ENCODE measurements around the gene ADGRD1. TPM values are rescaled to one million over a fixed set of nuclear protein-coding genes. Genes with fewer than 3 reads are reported as not detected.

ADGRD1 gene
- total RNA-seq, 1 experiment from 2014 or later: 0.97 TPM

GRCh38 chr12:130966443-130967030, 12.8 kb downstream of the ADGRD1 start:
- H3K27me3 ChIP-seq (ENCODE audit: control insufficient read depth, insufficient read depth, low read length): no peaks in the 10 kb centered on the region
- no peak for DNase-seq
- no peaks in the 10 kb centered on the region for H3K36me3 ChIP-seq (replicated peaks; ENCODE audit: control insufficient read depth, insufficient read depth, low read length)
- H3K4me3 ChIP-seq (ENCODE audit: insufficient read depth, low read depth, low read length): no peak overlapping the region

GRCh38 chr12:130967636-130968035, 13.9 kb downstream of the ADGRD1 start:
- Histone ChIP-seq H3K27me3 (ENCODE audit: control insufficient read depth, insufficient read depth, low read length) (no peaks in the 10 kb centered on the region), H3K36me3 (replicated peaks; ENCODE audit: control insufficient read depth, insufficient read depth, low read length) (no peaks in the 10 kb centered on the region), H3K4me3 (ENCODE audit: insufficient read depth, low read depth, low read length) (no peak overlapping the region)
- DNase-seq: no peak

DNA sequence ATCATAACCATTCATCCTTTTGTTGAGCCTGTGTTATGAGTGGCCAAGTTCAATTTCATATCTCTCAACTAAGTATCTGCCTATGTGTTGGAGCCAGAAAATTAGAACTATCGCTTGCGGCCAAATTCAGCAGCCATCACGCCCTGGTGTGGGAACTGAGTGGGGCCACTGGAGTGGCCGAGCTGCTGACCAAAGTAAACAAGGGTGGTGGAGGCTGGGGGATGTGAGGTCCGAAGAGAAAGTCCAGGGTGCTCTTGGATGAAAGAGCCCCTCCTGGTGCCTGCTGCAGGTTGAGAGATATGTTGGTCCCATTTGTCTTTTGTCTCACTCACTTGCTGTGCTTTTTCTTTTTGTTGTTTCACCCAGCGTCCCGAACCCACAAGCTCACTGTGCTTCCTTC, 14.9 kb downstream of the ADGRD1 start:
- Histone ChIP-seq H3K4me3 (ENCODE audit: insufficient read depth, low read depth, low read length) (no peak overlapping the region), H3K27me3 (ENCODE audit: control insufficient read depth, insufficient read depth, low read length) (no peaks in the 10 kb centered on the region), H3K36me3 (replicated peaks; ENCODE audit: control insufficient read depth, insufficient read depth, low read length) (no peaks in the 10 kb centered on the region)
- no peak for DNase-seq

DNA sequence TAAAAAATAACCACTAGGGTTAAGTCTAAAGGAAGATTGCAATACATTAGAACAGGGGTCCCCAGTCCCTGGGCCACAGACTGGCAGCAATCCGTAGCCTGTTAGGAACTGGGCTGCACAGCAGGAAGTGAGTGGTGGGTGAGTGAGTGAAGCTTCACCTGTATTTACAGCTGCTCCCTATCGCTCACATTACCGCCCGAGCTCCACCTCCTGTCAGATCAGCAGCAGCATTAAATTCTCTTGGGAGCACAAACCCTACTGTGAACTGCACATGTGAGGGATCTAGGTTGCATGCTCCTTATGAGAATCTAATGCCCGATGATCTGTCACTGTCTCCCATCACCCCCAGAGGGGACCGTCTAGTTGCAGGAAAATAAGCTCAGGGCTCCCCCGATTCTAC, 15.5 kb downstream of the ADGRD1 start:
- no peak for DNase-seq
- Histone ChIP-seq H3K27me3 (ENCODE audit: control insufficient read depth, insufficient read depth, low read length) (no peaks in the 10 kb centered on the region), H3K4me3 (ENCODE audit: insufficient read depth, low read depth, low read length) (no peak overlapping the region), H3K36me3 (replicated peaks; ENCODE audit: control insufficient read depth, insufficient read depth, low read length) (no peaks in the 10 kb centered on the region)

GRCh38 chr12:130970165-130970907, 16.6 kb downstream of the ADGRD1 start:
- H3K4me3 ChIP-seq (ENCODE audit: insufficient read depth, low read depth, low read length): no peak overlapping the region

DNA sequence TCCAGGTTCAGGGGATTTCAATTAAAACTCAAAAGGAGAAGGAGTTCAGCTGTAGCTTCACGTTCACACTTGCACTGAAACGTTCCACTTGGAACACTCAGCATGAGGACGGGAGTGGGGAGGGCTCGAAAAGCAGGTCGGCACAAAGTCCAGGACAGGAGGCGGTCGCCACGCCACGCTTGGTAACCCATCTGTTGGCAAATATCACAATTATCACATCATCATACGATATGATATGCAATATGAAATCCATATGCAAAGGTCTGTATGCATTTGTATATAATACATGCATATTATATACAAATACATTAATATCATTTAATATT, 17.2 kb downstream of the ADGRD1 start:
- DNase-seq: no peak
- Histone ChIP-seq H3K36me3 (replicated peaks; ENCODE audit: control insufficient read depth, insufficient read depth, low read length) (no peaks in the 10 kb centered on the region), H3K27me3 (ENCODE audit: control insufficient read depth, insufficient read depth, low read length) (no peaks in the 10 kb centered on the region), H3K4me3 (ENCODE audit: insufficient read depth, low read depth, low read length) (no peak overlapping the region)

More at GRCh38 chr12:130970165-130970907, 16.6 kb downstream of the ADGRD1 start:
- Histone ChIP-seq H3K36me3 (replicated peaks; ENCODE audit: control insufficient read depth, insufficient read depth, low read length) (no peaks in the 10 kb centered on the region), H3K27me3 (ENCODE audit: control insufficient read depth, insufficient read depth, low read length) (no peaks in the 10 kb centered on the region)
- DNase-seq: no peak

GRCh38 chr12:130971925-130972585, 18.3 kb downstream of the ADGRD1 start:
- H3K4me3 ChIP-seq (ENCODE audit: insufficient read depth, low read depth, low read length): no peak overlapping the region
- DNase-seq: no peak
- no peaks in the 10 kb centered on the region for H3K36me3 ChIP-seq (replicated peaks; ENCODE audit: control insufficient read depth, insufficient read depth, low read length)
- no peaks in the 10 kb centered on the region for H3K27me3 ChIP-seq (ENCODE audit: control insufficient read depth, insufficient read depth, low read length)

DNA sequence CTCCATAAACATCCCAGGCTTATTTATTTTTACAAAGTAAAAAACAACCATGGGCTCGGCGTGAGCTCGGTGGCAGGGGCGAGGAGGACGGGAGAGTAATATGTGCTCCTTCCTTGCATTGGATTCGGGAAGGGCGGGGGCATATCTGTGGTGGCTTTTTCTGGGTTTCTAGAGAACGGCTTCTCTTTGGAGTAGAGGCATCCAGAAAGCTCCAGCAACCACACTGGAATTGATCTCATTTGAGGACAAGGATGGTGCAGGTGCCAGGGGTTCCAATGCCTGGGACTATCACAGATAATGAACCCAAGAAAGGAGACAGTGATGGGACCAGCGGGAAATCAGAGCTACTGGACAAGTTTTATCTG, 18.9 kb downstream of the ADGRD1 start:
- DNase-seq: no peak
- H3K27me3 ChIP-seq (ENCODE audit: control insufficient read depth, insufficient read depth, low read length): no peaks in the 10 kb centered on the region
- H3K36me3 ChIP-seq (replicated peaks; ENCODE audit: control insufficient read depth, insufficient read depth, low read length): no peaks in the 10 kb centered on the region
- no peak overlapping the region for H3K4me3 ChIP-seq (ENCODE audit: insufficient read depth, low read depth, low read length)

GRCh38 chr12:130973109-130973508, 19.4 kb downstream of the ADGRD1 start:
- Histone ChIP-seq H3K36me3 (replicated peaks; ENCODE audit: control insufficient read depth, insufficient read depth, low read length) (no peaks in the 10 kb centered on the region), H3K4me3 (ENCODE audit: insufficient read depth, low read depth, low read length) (no peak overlapping the region), H3K27me3 (ENCODE audit: control insufficient read depth, insufficient read depth, low read length) (no peaks in the 10 kb centered on the region)
- no peak for DNase-seq

DNA sequence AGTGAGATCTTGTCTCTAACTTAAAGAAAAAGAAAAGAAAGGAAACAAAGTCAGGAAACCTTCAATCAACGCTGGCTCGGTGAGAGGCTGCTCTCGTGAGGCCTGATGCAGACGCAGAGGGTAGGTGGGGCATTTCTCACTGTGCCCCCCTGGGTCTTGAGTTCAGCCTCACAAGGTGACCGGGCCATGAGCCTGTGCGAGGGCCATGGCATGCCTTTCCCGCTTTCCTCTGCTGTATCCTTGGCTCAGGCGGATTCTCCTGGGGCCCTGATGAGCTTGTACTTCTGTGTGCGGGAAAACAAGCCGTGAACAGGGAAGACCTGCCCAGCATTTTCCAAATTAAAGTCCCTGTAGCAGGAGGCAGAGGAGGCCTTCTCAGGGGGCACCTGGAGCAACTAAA, 20.2 kb downstream of the ADGRD1 start:
- Histone ChIP-seq H3K27me3 (ENCODE audit: control insufficient read depth, insufficient read depth, low read length) (no peaks in the 10 kb centered on the region), H3K4me3 (ENCODE audit: insufficient read depth, low read depth, low read length) (no peak overlapping the region), H3K36me3 (replicated peaks; ENCODE audit: control insufficient read depth, insufficient read depth, low read length) (no peaks in the 10 kb centered on the region)
- DNase-seq: no peak

GRCh38 chr12:130975116-130975515, 21.4 kb downstream of the ADGRD1 start:
- no peak for DNase-seq
- no peaks in the 10 kb centered on the region for H3K36me3 ChIP-seq (replicated peaks; ENCODE audit: control insufficient read depth, insufficient read depth, low read length)
- no peaks in the 10 kb centered on the region for H3K27me3 ChIP-seq (ENCODE audit: control insufficient read depth, insufficient read depth, low read length)
- H3K4me3 ChIP-seq (ENCODE audit: insufficient read depth, low read depth, low read length): no peak overlapping the region

GRCh38 chr12:130976171-130976720, 22.5 kb downstream of the ADGRD1 start:
- DNase-seq: no peak
- no peak overlapping the region for H3K4me3 ChIP-seq (ENCODE audit: insufficient read depth, low read depth, low read length)
- H3K36me3 ChIP-seq (replicated peaks; ENCODE audit: control insufficient read depth, insufficient read depth, low read length): no peaks in the 10 kb centered on the region
- no peaks in the 10 kb centered on the region for H3K27me3 ChIP-seq (ENCODE audit: control insufficient read depth, insufficient read depth, low read length)

DNA sequence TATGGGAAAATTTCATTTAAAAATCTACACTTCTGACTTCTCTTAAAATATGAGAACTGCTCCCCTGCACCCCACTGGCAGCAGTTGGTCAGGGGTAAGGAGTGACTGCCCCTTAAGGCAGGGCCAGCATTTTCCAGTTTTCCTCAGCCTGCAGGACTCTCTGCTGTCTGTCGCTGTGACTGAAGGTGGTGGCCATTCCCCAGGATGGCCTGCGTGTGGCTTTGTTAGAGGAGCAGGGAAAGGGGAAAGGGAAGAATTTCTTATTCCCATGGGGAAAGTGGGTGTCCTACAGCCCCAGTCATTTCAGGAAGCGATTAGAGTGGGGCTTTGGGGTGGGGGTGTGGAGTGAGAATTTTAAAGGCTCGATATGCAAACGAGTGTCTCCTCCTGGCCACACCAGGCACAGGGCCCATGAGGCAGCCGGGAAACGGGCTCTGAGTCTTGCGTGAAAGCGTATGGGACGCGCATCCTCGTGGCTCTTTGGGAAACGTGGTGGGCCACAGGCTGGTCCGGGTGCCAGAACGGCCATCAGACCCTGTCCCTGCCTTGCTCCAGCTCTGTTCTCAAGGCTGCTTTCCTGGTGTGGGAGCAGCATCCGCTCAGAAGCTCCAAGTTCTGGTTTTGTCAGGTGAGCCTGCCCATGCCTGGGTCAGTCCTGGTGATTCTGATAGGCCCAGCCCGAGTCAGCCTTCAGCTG, 23.5 kb downstream of the ADGRD1 start:
- no peak for DNase-seq
- H3K4me3 ChIP-seq (ENCODE audit: insufficient read depth, low read depth, low read length): no peak overlapping the region
- no peaks in the 10 kb centered on the region for H3K27me3 ChIP-seq (ENCODE audit: control insufficient read depth, insufficient read depth, low read length)
- no peaks in the 10 kb centered on the region for H3K36me3 ChIP-seq (replicated peaks; ENCODE audit: control insufficient read depth, insufficient read depth, low read length)

DNA sequence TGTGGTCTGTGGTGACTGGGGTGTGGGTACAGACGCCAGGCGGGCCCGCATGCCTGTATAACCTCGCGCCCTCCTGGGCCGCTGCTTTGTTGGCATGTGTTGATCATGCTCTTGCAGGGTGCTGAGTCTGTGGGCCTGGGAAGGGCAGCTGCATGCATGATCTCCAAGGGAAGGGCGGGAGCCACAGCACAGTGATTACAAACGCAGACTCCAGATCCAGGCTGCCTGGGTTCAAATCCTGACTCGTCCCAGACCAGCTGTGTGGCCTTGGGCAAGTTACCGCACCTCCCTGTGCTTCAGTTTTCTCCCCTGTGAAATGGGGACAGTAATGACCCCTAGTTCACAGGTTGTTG, 24.0 kb downstream of the ADGRD1 start:
- no peak for DNase-seq
- no peak overlapping the region for H3K4me3 ChIP-seq (ENCODE audit: insufficient read depth, low read depth, low read length)

DNA sequence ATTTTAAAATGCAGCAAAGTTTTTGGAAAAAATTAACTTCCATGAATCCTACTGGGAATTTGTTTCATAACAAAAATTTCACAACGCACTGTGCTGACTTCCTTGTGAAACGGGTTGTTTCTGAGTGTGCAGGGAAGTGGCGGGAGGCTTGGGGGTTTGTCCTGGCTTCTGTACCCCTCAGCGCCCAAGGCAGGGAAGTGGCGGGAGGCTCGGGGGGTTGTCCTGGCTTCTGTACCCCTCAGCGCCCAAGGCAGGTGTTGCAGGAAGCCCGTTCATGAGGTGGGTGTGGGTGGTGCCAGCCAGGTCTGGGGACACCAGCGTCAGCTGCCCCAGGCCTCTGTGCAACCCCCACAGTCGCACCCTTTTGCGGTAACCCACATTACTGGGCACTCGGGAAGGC, 25.1 kb downstream of the ADGRD1 start:
- Histone ChIP-seq H3K27me3 (ENCODE audit: control insufficient read depth, insufficient read depth, low read length) (no peaks in the 10 kb centered on the region), H3K36me3 (replicated peaks; ENCODE audit: control insufficient read depth, insufficient read depth, low read length) (no peaks in the 10 kb centered on the region)
- DNase-seq: no peak

More for the DNA sequence above, 24.0 kb downstream of the ADGRD1 start:
- Histone ChIP-seq H3K27me3 (ENCODE audit: control insufficient read depth, insufficient read depth, low read length) (no peaks in the 10 kb centered on the region), H3K36me3 (replicated peaks; ENCODE audit: control insufficient read depth, insufficient read depth, low read length) (no peaks in the 10 kb centered on the region)

More for the DNA sequence above, 25.1 kb downstream of the ADGRD1 start:
- no peak overlapping the region for H3K4me3 ChIP-seq (ENCODE audit: insufficient read depth, low read depth, low read length)
